ENCODE measurements around the gene STAU1.

The STAU1 gene

DNA sequence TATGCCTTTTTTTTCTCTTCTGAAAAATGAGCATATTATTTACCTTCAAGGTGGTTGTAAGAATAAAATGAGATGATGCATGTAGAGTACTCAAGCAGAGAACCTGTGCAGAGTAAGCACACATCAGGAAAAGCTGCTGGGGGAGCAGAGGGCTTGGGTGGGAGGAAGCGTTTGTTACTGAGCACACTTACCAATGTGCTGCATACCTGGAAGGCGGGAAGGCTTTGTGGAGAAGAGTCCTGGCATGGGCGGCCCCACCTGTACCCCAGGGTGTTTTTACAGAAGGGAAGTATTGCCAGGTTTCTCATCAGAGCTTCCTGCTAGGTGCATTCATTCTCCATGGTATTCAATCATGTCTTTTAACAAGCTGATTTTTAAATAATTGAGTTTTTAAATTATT, 89.1 kb downstream of the STAU1 start:
- Histone ChIP-seq H3K79me1 (ENCODE audit: low read depth, low read length) (peaks cover 2% of the 10 kb centered on the region), H2BK12ac (ENCODE audit: low read length) (no peak overlapping the region), H3K14ac (ENCODE audit: low read length) (no peak overlapping the region), H4K8ac (ENCODE audit: low read depth, low read length) (no peak overlapping the region), H3K4ac (ENCODE audit: low read length) (no peak overlapping the region), H4K91ac (ENCODE audit: low read depth, low read length, poor library complexity) (no peak overlapping the region), H2AFZ (ENCODE audit: low read length) (no peak overlapping the region), H3K27me3 (ENCODE audit: control insufficient read depth in 3 of 3, insufficient read depth in 3 of 3, low read depth in 1 of 3, low read length in 3 of 3) (no peaks in the 10 kb centered on the region), H3K4me2 (ENCODE audit: insufficient read depth, low read length, poor library complexity, severe bottlenecking) (no peak overlapping the region), H3K23ac (ENCODE audit: low read depth, low read length, poor library complexity) (no peak overlapping the region), H3K36me3 (replicated peaks in 1 of 2; ENCODE audit: control insufficient read depth in 2 of 2, insufficient read depth in 2 of 2, low read length in 2 of 2) (peaks cover 47 to 98% of the 10 kb centered on the region in 2 donors), H3K9ac (ENCODE audit: low read depth, low read length, poor library complexity) (no peak overlapping the region), H3K27ac (replicated peaks; ENCODE audit: low read length) (no peak overlapping the region), H3K4me1 (ENCODE audit: control insufficient read depth in 2 of 2, insufficient read depth in 1 of 2, low read depth in 1 of 2, low read length in 2 of 2) (peaks cover 0 to 5% of the 10 kb centered on the region in 2 donors), H2BK15ac (ENCODE audit: low read length) (no peak overlapping the region), H2BK120ac (ENCODE audit: low read depth, low read length) (no peak overlapping the region), H3K18ac (ENCODE audit: low read length) (no peak overlapping the region), H3K9me3 (replicated peaks in 1 of 2; ENCODE audit: control insufficient read depth in 2 of 2, insufficient read depth in 1 of 2, low read depth in 1 of 2, low read length in 2 of 2) (peaks cover 0 to 3% of the 10 kb centered on the region in 2 donors), H3K4me3 (ENCODE audit: low read length in 2 of 2) (no peak overlapping the region), H2BK5ac (ENCODE audit: low read length) (no peak overlapping the region), H2AK5ac (ENCODE audit: low read depth, low read length) (no peak overlapping the region)
- WGBS, 2 donors (ENCODE audit: extremely low coverage in 2 of 2, insufficient read length in 2 of 2, insufficient replicate concordance in 1 of 2): no CpG with 5 or more reads among the region's 3 CpGs
- DNase-seq (ENCODE audit: low spot score): no peak

DNA sequence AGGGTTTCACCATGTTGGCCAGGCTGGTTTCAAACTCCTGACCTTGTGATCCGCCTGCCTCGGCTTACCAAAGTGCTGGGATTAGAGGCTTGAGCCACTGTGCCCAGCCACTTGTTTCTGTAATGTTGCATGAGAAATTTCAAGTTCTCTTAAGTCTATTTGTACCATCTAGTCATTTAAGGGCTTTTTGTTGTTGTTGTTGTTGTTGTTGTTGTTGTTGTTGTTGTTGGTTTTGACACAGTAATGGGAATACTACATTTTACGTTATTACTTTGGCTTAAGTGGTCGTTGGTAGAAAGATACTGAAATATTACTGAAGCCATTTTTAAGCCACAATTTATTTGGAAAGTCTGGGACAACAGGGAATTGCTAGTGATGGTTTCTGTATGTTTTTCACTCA, 90.0 kb downstream of the STAU1 start:
- Histone ChIP-seq H3K9me3 (replicated peaks in 1 of 2; ENCODE audit: control insufficient read depth in 2 of 2, insufficient read depth in 1 of 2, low read depth in 1 of 2, low read length in 2 of 2) (peaks cover 0 to 3% of the 10 kb centered on the region in 2 donors), H4K8ac (ENCODE audit: low read depth, low read length) (no peak overlapping the region), H3K14ac (ENCODE audit: low read length) (no peak overlapping the region), H2AK5ac (ENCODE audit: low read depth, low read length) (no peak overlapping the region), H3K4me2 (ENCODE audit: insufficient read depth, low read length, poor library complexity, severe bottlenecking) (no peak overlapping the region), H2BK15ac (ENCODE audit: low read length) (no peak overlapping the region), H3K23ac (ENCODE audit: low read depth, low read length, poor library complexity) (no peak overlapping the region), H3K18ac (ENCODE audit: low read length) (no peak overlapping the region), H3K4me3 (ENCODE audit: low read length in 2 of 2) (no peak overlapping the region), H4K91ac (ENCODE audit: low read depth, low read length, poor library complexity) (no peak overlapping the region), H2BK120ac (ENCODE audit: low read depth, low read length) (no peak overlapping the region), H3K4ac (ENCODE audit: low read length) (no peak overlapping the region), H2BK5ac (ENCODE audit: low read length) (no peak overlapping the region), H3K9ac (ENCODE audit: low read depth, low read length, poor library complexity) (no peak overlapping the region), H3K36me3 (replicated peaks in 1 of 2; ENCODE audit: control insufficient read depth in 2 of 2, insufficient read depth in 2 of 2, low read length in 2 of 2) (peaks cover 43 to 98% of the 10 kb centered on the region in 2 donors), H3K4me1 (ENCODE audit: control insufficient read depth in 2 of 2, insufficient read depth in 1 of 2, low read depth in 1 of 2, low read length in 2 of 2) (peaks cover 0 to 3% of the 10 kb centered on the region in 2 donors), H2AFZ (ENCODE audit: low read length) (no peak overlapping the region), H3K27ac (replicated peaks; ENCODE audit: low read length) (no peak overlapping the region), H3K79me1 (ENCODE audit: low read depth, low read length) (peaks cover 2% of the 10 kb centered on the region), H3K27me3 (ENCODE audit: control insufficient read depth in 3 of 3, insufficient read depth in 3 of 3, low read depth in 1 of 3, low read length in 3 of 3) (no peaks in the 10 kb centered on the region), H2BK12ac (ENCODE audit: low read length) (no peak overlapping the region)
- no CpG with 5 or more reads among the region's 4 CpGs for WGBS, 2 donors (ENCODE audit: extremely low coverage in 2 of 2, insufficient read length in 2 of 2, insufficient replicate concordance in 1 of 2)
- DNase-seq (ENCODE audit: low spot score): no peak

DNA sequence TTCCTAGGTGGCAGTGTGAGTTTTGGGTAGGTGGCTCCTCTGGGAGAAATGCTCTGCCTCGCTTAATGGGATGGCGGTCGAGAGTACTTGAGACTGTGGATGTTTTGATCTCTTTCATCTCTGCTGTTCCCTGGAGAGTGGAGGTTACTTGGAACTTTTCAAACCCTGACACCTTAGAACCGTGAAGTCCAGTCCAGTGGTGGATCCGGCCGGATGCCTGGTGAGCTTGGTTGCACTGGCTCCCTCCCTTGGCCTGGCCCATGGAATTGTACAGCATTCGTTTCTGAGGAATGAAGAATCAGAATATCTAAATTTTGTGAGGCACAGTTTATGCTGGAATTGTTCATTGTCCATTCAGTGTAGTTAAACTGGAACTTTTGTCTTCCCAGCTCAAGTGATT, 91.0 kb downstream of the STAU1 start:
- H3K14ac ChIP-seq (ENCODE audit: low read length): no peak overlapping the region
- H4K91ac ChIP-seq (ENCODE audit: low read depth, low read length, poor library complexity): no peak overlapping the region
- H3K23ac ChIP-seq (ENCODE audit: low read depth, low read length, poor library complexity): no peak overlapping the region
- peaks cover 0 to 3% of the 10 kb centered on the region in 2 donors for H3K9me3 ChIP-seq (replicated peaks in 1 of 2; ENCODE audit: control insufficient read depth in 2 of 2, insufficient read depth in 1 of 2, low read depth in 1 of 2, low read length in 2 of 2)
- no CpG with 5 or more reads among the region's 7 CpGs for WGBS, 2 donors (ENCODE audit: extremely low coverage in 2 of 2, insufficient read length in 2 of 2, insufficient replicate concordance in 1 of 2)
- no peaks in the 10 kb centered on the region for H3K4me1 ChIP-seq (ENCODE audit: control insufficient read depth in 2 of 2, insufficient read depth in 1 of 2, low read depth in 1 of 2, low read length in 2 of 2)
- no peak overlapping the region for H3K18ac ChIP-seq (ENCODE audit: low read length)
- no peak for DNase-seq (ENCODE audit: low spot score)
- no peak overlapping the region for H2AFZ ChIP-seq (ENCODE audit: low read length)
- no peak overlapping the region for H3K4me2 ChIP-seq (ENCODE audit: insufficient read depth, low read length, poor library complexity, severe bottlenecking)
- no peak overlapping the region for H2BK12ac ChIP-seq (ENCODE audit: low read length)
- H3K27me3 ChIP-seq (ENCODE audit: control insufficient read depth in 3 of 3, insufficient read depth in 3 of 3, low read depth in 1 of 3, low read length in 3 of 3): no peaks in the 10 kb centered on the region
- H4K8ac ChIP-seq (ENCODE audit: low read depth, low read length): no peak overlapping the region
- no peak overlapping the region for H3K4me3 ChIP-seq (ENCODE audit: low read length in 2 of 2)
- H3K9ac ChIP-seq (ENCODE audit: low read depth, low read length, poor library complexity): no peak overlapping the region
- no peak overlapping the region for H2BK5ac ChIP-seq (ENCODE audit: low read length)
- no peak overlapping the region for H3K4ac ChIP-seq (ENCODE audit: low read length)
- peaks cover 39 to 98% of the 10 kb centered on the region in 2 donors for H3K36me3 ChIP-seq (replicated peaks in 1 of 2; ENCODE audit: control insufficient read depth in 2 of 2, insufficient read depth in 2 of 2, low read length in 2 of 2)
- no peak overlapping the region for H2AK5ac ChIP-seq (ENCODE audit: low read depth, low read length)
- H2BK15ac ChIP-seq (ENCODE audit: low read length): no peak overlapping the region
- no peak overlapping the region for H2BK120ac ChIP-seq (ENCODE audit: low read depth, low read length)
- no peak overlapping the region for H3K27ac ChIP-seq (replicated peaks; ENCODE audit: low read length)
- H3K79me1 ChIP-seq (ENCODE audit: low read depth, low read length): peaks cover 2% of the 10 kb centered on the region

DNA sequence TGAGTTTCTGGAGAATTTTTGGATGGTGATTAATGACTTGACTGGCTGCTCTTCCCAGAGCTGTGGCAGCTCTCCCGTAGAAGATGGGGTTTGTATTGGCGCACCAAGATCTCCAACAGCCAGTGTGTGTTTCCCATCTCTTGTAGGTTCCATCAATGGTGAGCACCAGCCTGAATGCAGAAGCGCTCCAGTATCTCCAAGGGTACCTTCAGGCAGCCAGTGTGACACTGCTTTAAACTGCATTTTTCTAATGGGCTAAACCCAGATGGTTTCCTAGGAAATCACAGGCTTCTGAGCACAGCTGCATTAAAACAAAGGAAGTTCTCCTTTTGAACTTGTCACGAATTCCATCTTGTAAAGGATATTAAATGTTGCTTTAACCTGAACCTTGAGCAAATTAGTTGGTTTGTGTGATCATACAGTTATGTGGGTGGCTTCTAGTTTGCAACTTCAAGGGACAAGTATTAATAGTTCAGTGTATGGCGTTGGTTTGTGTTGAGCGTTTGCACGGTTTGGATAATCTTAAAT, 91.9 kb downstream of the STAU1 start:
- Histone ChIP-seq H4K8ac (ENCODE audit: low read depth, low read length) (no peak overlapping the region), H3K18ac (ENCODE audit: low read length) (no peak overlapping the region), H3K9me3 (replicated peaks in 1 of 2; ENCODE audit: control insufficient read depth in 2 of 2, insufficient read depth in 1 of 2, low read depth in 1 of 2, low read length in 2 of 2) (peaks cover 0 to 3% of the 10 kb centered on the region in 2 donors), H3K36me3 (replicated peaks in 1 of 2; ENCODE audit: control insufficient read depth in 2 of 2, insufficient read depth in 2 of 2, low read length in 2 of 2) (peaks cover 38 to 98% of the 10 kb centered on the region in 2 donors), H2BK5ac (ENCODE audit: low read length) (no peak overlapping the region), H2BK12ac (ENCODE audit: low read length) (no peak overlapping the region), H3K4me1 (ENCODE audit: control insufficient read depth in 2 of 2, insufficient read depth in 1 of 2, low read depth in 1 of 2, low read length in 2 of 2) (no peaks in the 10 kb centered on the region), H3K79me1 (ENCODE audit: low read depth, low read length) (peaks cover 2% of the 10 kb centered on the region), H3K27ac (replicated peaks; ENCODE audit: low read length) (no peak overlapping the region), H2AFZ (ENCODE audit: low read length) (no peak overlapping the region), H2BK15ac (ENCODE audit: low read length) (no peak overlapping the region), H2BK120ac (ENCODE audit: low read depth, low read length) (no peak overlapping the region), H4K91ac (ENCODE audit: low read depth, low read length, poor library complexity) (no peak overlapping the region), H3K27me3 (ENCODE audit: control insufficient read depth in 3 of 3, insufficient read depth in 3 of 3, low read depth in 1 of 3, low read length in 3 of 3) (no peaks in the 10 kb centered on the region), H3K4me3 (ENCODE audit: low read length in 2 of 2) (no peak overlapping the region), H2AK5ac (ENCODE audit: low read depth, low read length) (no peak overlapping the region), H3K4ac (ENCODE audit: low read length) (no peak overlapping the region), H3K23ac (ENCODE audit: low read depth, low read length, poor library complexity) (no peak overlapping the region), H3K9ac (ENCODE audit: low read depth, low read length, poor library complexity) (no peak overlapping the region), H3K4me2 (ENCODE audit: insufficient read depth, low read length, poor library complexity, severe bottlenecking) (no peak overlapping the region), H3K14ac (ENCODE audit: low read length) (no peak overlapping the region)
- no peak for DNase-seq (ENCODE audit: low spot score)
- no CpG with 5 or more reads among the region's 7 CpGs for WGBS, 2 donors (ENCODE audit: extremely low coverage in 2 of 2, insufficient read length in 2 of 2, insufficient replicate concordance in 1 of 2)
